Upper lobe of left lung (tissue), 6 donors: Measurements from ENCODE around the gene ARAP2. TPM values are rescaled to one million over a fixed set of nuclear protein-coding genes. Genes with fewer than 3 reads are reported as not detected.

Experiments used
- ATAC-seq, 2 donors: fragments of 200-7000 bp; cut with Tn5 transposase; one replicate each; pipeline ENCODE4 v1.9.1; 2022; ENCODE audit warnings: mild to moderate bottlenecking in 2 of 2, moderate library complexity in 2 of 2; ENCODE audit not compliant: low FRiP score in 2 of 2
- DNase-seq, 2 donors: peaks; one replicate each; pipeline ENCODE4 v3.0.0-alpha.2; 2019 to 2020
- H3K27ac ChIP-seq, 4 donors: fragments of 200-600 bp; sonication (generic); one replicate each; pipeline ENCODE4 v1.5.1; 2016 to 2019
- H3K27me3 ChIP-seq, 4 donors: fragments of 200-600 bp; sonication (generic); one replicate each; pipeline ENCODE4 v1.5.1; 2017 to 2019
- H3K36me3 ChIP-seq, 4 donors: fragments of 200-600 bp; sonication (generic); one replicate each; pipeline ENCODE4 v1.5.1; 2016 to 2019
- H3K4me1 ChIP-seq, 4 donors: fragments of 200-600 bp; sonication (generic); one replicate each; pipeline ENCODE4 v1.5.1; 2018 to 2019
- H3K4me3 ChIP-seq, 4 donors: fragments of 200-600 bp; sonication (generic); one replicate each; pipeline ENCODE4 v1.5.1; 2017 to 2019; ENCODE audit warnings: mild to moderate bottlenecking in 2 of 4, moderate library complexity in 1 of 4
- H3K9me3 ChIP-seq, 4 donors: fragments of 200-600 bp; sonication (generic); one replicate each; pipeline ENCODE4 v1.5.1; 2018 to 2019
- EP300 ChIP-seq, 4 donors: sonication (generic); formaldehyde crosslinking; IDR thresholded peaks; one replicate each; pipeline ENCODE4 v1.5.1; 2017; ENCODE audit warnings: antibody characterized with exemption in 4 of 4, control low read depth in 2 of 4
- POLR2A ChIP-seq, 4 donors: fragments of 450-650 bp; IDR thresholded peaks; one replicate each; pipeline ENCODE4 v1.5.1; 2016 to 2017; ENCODE audit warnings: antibody characterized with exemption in 4 of 4, mild to moderate bottlenecking in 2 of 4
- POLR2AphosphoS5 ChIP-seq, 2 donors: sonication (generic); formaldehyde crosslinking; IDR thresholded peaks; one replicate each; pipeline ENCODE4 v1.5.1; 2017; ENCODE audit warnings: antibody characterized with exemption in 2 of 2
- WGBS, 2 donors: methylation state at CpG; one replicate each; pipeline ENCODE4 v1.1.5; 2017 to 2018; 5-methylcytosine and 5-hydroxymethylcytosine counted together
- total RNA-seq, 6 donors: library from RNA; depleted of rRNA in 4 of 6; stranded (reverse); fragments of >200 nt in 4 of 6; gene quantifications; one replicate each; pipeline versions ENCODE4 v1.1.0 to v1.2.1, GENCODE V29; 2016 to 2021
- TF ChIP-seq, protein P1 (sequence below), 6 experiments: fragments of 450-650 bp in 4 of 6; fragments of 200-600 bp in 2 of 6; sonication (generic) in 2 of 6; IDR thresholded peaks; one replicate each; pipeline ENCODE4 v1.5.1; 2016 to 2019; ENCODE audit warnings: antibody characterized with exemption in 6 of 6
- donor health status: DM: no; HTN: no; CAD: no; lungs with moderate emphysema.
- donor health status: DM: no; HTN: yes; CAD: no; lungs with severe emphysema.

Gene ARAP2
- total RNA-seq, 6 donors from 2014 or later = 35.6 to 270 (median 95.2) TPM

DNA sequence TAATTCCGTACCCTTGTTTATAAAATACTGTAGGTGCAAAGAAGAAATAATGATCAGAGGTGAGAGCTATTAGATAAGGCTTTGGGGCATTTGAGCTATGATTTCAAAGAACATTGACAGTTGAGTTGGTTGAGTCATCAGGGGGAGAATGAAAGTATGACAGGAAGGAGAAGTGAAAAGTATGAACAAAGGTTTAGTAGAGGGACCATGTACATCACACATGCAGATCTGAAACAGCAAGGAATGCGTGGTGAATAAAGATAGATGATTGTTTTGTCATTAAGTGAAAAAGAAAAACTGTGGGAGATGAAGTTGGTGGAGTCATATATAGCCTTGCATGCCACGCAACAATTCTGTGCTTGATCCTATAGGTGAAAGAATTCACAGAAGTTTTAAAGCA, 163.1 kb downstream of the ARAP2 start:
- no peak for TF ChIP-seq POLR2AphosphoS5 (IDR thresholded peaks at IDR 0.05)
- TF ChIP-seq EP300 (IDR thresholded peaks at IDR 0.05) = no peak
- no peak for TF ChIP-seq POLR2A (IDR thresholded peaks at IDR 0.05)
- TF ChIP-seq, protein P1, sequence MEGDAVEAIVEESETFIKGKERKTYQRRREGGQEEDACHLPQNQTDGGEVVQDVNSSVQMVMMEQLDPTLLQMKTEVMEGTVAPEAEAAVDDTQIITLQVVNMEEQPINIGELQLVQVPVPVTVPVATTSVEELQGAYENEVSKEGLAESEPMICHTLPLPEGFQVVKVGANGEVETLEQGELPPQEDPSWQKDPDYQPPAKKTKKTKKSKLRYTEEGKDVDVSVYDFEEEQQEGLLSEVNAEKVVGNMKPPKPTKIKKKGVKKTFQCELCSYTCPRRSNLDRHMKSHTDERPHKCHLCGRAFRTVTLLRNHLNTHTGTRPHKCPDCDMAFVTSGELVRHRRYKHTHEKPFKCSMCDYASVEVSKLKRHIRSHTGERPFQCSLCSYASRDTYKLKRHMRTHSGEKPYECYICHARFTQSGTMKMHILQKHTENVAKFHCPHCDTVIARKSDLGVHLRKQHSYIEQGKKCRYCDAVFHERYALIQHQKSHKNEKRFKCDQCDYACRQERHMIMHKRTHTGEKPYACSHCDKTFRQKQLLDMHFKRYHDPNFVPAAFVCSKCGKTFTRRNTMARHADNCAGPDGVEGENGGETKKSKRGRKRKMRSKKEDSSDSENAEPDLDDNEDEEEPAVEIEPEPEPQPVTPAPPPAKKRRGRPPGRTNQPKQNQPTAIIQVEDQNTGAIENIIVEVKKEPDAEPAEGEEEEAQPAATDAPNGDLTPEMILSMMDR (IDR thresholded peaks at IDR 0.05) = no peak
- DNase-seq = no peak
- H3K27ac ChIP-seq = no peak overlapping the region
- no peak for ATAC-seq
- no peak overlapping the region for H3K4me3 ChIP-seq
- H3K36me3 ChIP-seq = peaks cover 4 to 52% (median 10%) of the 10 kb centered on the region in 4 donors
- H3K9me3 ChIP-seq = no peaks in the 10 kb centered on the region
- no peaks in the 10 kb centered on the region for H3K27me3 ChIP-seq
- WGBS, 2 donors = 77 to 79% methylated on average over 3 of the region's 3 CpGs
- no peaks in the 10 kb centered on the region for H3K4me1 ChIP-seq

DNA sequence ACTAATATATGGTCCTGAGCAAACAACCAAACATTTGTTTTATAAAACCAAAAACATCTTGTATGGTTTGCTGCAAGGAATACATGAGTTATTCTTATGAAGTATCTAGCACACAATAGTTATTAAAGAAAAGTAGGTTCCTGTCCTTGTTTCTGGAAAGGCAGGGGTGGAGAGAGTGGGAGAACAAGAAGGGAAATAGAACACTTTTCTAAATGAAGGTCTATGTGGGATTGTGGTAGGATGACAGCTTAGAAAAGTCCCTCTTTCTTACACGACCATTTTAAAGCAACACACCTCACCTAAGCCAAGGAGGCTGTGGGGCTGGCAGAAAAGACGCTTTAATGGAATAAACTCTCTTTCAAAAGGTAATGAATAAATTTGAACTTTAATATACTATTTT, 164.6 kb downstream of the ARAP2 start:
- no peak overlapping the region for H3K27ac ChIP-seq
- ATAC-seq (no peak), DNase-seq (no peak)
- H3K4me1 ChIP-seq = no peaks in the 10 kb centered on the region
- 84 to 89% methylated on average over 2 of the region's 2 CpGs for WGBS, 2 donors
- H3K4me3 ChIP-seq = no peak overlapping the region
- no peaks in the 10 kb centered on the region for H3K27me3 ChIP-seq
- TF ChIP-seq EP300 (IDR thresholded peaks at IDR 0.05) (no peak), POLR2A (IDR thresholded peaks at IDR 0.05) (no peak), POLR2AphosphoS5 (IDR thresholded peaks at IDR 0.05) (no peak)
- TF ChIP-seq, protein P1 (IDR thresholded peaks at IDR 0.05) = no peak
- peaks cover 4 to 56% (median 10%) of the 10 kb centered on the region in 4 donors for H3K36me3 ChIP-seq
- H3K9me3 ChIP-seq = no peaks in the 10 kb centered on the region

DNA sequence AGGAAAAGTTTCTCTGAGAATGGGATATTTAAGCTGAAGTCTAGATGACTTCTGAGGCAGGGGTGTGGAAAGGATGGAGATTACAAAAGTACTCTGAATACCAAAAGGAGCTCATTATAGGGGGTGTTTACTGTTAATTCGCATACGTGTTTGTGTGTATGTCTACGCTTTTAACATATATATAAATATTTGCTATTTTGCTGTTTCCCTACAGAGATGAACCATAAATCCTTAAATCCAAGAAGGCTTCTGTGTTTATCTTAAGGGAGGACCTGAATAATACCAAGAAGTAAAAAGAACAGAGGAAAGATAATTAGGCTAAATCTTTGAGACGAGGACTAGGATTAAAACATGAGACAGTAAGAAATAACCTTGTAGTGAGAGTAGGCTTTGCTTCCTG, 166.0 kb downstream of the ARAP2 start:
- H3K9me3 ChIP-seq = no peaks in the 10 kb centered on the region
- no peaks in the 10 kb centered on the region for H3K27me3 ChIP-seq
- no peak for TF ChIP-seq POLR2AphosphoS5 (IDR thresholded peaks at IDR 0.05)
- TF ChIP-seq EP300 (IDR thresholded peaks at IDR 0.05) = no peak
- no peak for TF ChIP-seq POLR2A (IDR thresholded peaks at IDR 0.05)
- TF ChIP-seq, protein P1 (IDR thresholded peaks at IDR 0.05) = no peak
- 95% methylated on average over 4 of the region's 4 CpGs for WGBS, 2 donors
- ATAC-seq (no peak), DNase-seq (no peak)
- H3K36me3 ChIP-seq = peaks cover 4 to 52% (median 10%) of the 10 kb centered on the region in 4 donors
- no peak overlapping the region for H3K27ac ChIP-seq
- no peak overlapping the region for H3K4me3 ChIP-seq
- H3K4me1 ChIP-seq = no peaks in the 10 kb centered on the region

DNA sequence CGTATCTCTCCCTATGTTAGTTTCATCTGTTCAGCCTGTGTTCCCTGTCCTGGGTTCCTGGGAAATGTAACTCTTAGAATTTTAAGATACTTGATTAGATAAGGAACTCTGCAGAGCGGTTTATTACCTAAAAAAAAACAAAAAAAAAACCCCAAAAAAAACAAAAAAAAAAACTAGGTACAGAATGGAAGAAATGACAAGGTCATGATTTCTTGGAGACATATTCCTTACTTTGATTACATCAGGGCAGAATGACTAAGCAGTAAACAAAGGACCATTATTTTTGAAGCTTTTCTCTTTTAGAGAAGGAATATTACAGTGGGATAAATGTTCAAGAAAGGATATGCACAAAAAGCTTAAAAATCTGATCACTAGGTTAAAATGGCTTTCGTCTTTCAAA, 171.8 kb downstream of the ARAP2 start:
- H3K4me3 ChIP-seq = no peak overlapping the region
- WGBS, 2 donors = 87 to 88% methylated on average over 3 of the region's 3 CpGs
- H3K4me1 ChIP-seq = no peaks in the 10 kb centered on the region
- H3K27me3 ChIP-seq = no peaks in the 10 kb centered on the region
- peaks cover 0 to 19% (median 3%) of the 10 kb centered on the region in 4 donors for H3K36me3 ChIP-seq
- no peak for ATAC-seq
- no peaks in the 10 kb centered on the region for H3K9me3 ChIP-seq
- H3K27ac ChIP-seq = no peak overlapping the region
- DNase-seq = no peak
- TF ChIP-seq POLR2AphosphoS5 (IDR thresholded peaks at IDR 0.05) = no peak
- TF ChIP-seq POLR2A (IDR thresholded peaks at IDR 0.05) = no peak

DNA sequence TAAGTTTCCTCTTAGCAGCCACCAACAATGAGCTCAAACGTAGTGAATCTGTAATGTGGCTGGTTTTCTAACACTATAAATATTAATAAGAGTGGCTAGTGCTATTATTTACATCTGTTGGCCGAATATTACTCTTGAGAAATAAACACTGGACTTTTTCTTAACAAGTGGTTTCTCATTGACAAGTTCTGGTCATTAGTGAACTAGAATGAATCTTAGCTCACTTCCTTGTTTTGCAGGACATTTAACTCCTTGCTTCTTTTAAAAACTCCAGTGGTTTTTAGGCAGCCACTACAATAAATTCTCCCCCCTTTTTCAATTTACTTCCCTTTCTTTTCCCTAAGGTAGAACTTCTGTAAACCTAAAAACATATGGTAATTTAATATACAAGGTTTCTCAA, 177.2 kb downstream of the ARAP2 start:
- Histone ChIP-seq H3K4me1 (no peaks in the 10 kb centered on the region), H3K27ac (no peak overlapping the region), H3K27me3 (no peaks in the 10 kb centered on the region), H3K36me3 (peaks cover 0 to 18% (median 6%) of the 10 kb centered on the region in 4 donors), H3K9me3 (no peaks in the 10 kb centered on the region), H3K4me3 (no peak overlapping the region)
- DNase-seq = no peak
- 30 to 35% methylated on average over 2 of the region's 2 CpGs for WGBS, 2 donors
- TF ChIP-seq, protein P1 (IDR thresholded peaks at IDR 0.05) = no peak
- ATAC-seq = no peak
